Keratinocyte (primary cell): Measurements from ENCODE around the gene RBFOX2.

Source experiments
- CTCF ChIP-seq, 3 experiments: IDR thresholded peaks in 1 of 3; conservative IDR thresholded peaks in 1 of 3; optimal IDR thresholded peaks in 1 of 3; 2 replicates in 2 of 3; 3 replicates in 1 of 3; pipeline versions ENCODE3 to v1.5.1; 2011; ENCODE audit warnings: low read length in 3 of 3, mild to moderate bottlenecking in 3 of 3, moderate library complexity in 2 of 3, control low read depth in 1 of 3, inconsistent platforms in 1 of 3; ENCODE audit not compliant: insufficient read depth in 2 of 3; ENCODE audit errors: extremely low read depth in 1 of 3
- EZH2 ChIP-seq: IDR thresholded peaks from one replicate; pipeline ENCODE4 v1.6.1; 2012; ENCODE audit warnings: inconsistent platforms, mild to moderate bottlenecking, low read length, moderate library complexity

DNA sequence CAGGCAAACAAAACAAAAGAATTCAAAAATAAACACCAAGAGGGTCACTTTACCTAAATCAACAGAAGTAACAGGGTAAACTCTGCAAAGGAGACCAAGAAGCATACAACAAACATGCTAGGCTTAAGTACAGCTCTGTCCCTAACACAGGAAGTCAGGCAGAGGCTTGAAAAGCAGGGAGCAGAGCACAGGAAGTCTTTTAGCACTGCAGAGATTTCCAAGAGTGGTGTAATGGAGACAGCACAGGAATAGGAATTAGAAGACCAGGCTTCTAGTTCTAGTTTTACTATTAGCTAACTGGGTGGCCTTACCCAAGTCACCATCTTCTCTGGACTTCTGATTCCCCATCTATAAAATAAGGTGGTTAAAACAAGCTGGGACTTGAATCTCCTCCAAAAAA, 1.9 kb downstream of the RBFOX2 start:
- no peak for TF ChIP-seq CTCF (optimal IDR thresholded peaks at IDR 0.05 in 1 of 3, IDR thresholded peaks at IDR 0.05 in 1 of 3, conservative IDR thresholded peaks at IDR 0.05 in 1 of 3; ENCODE audit: extremely low read depth in 1 of 3, insufficient read depth in 2 of 3, low read length in 3 of 3)
- no peak for TF ChIP-seq EZH2
